Measurements from ENCODE around the gene GP9.

GRCh38 chr3:129030611-129031010 is 30.0 kb upstream of the GP9 start:
- TF ChIP-seq POLR2A (IDR thresholded peaks at IDR 0.05) (no peak), CTCF (IDR thresholded peaks at IDR 0.05) (no peak)
